Measurements from ENCODE around the gene GAS7. TPM values are rescaled to one million over a fixed set of nuclear protein-coding genes. Genes with fewer than 3 reads are reported as not detected.
"Not testable (repeated sequence)": the region's sequence is repeated elsewhere in the genome, so short reads cannot be mapped to it uniquely, and the experiment has no call there.

Gene GAS7
- total RNA-seq, 4 donors from 2014 or later = 62.6 to 122 (median 77.0) TPM

DNA sequence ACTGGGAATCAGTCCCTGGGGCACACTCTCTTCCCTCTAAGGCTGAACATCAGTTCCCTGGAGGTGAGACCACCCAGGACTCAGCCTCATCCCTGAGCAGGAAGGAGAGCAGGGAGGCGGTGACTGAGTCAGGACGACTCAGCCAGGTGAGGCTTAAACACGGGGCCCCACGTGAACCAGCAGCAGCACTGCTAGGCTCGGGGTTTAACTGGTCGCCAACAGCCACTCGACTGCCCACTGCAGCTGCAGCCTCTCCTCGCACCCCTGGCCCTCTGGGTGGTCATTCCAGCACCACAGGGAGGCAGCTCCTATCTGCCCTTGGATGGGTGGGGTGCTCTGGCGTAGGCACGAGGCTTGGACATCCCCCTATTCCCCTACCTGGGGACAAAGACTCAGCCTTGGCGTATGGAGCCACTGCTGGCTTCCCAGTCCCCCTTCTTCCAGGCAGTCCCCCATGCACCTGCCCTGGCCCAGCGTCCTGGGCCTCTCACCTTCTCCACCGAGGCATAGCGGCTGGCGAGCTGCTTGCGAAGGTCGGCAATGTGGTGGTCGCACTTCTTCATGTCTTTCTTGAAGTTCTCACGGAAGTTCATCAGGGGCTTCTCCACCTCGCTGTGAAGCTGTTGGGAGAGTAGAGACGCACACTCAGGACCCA is 272.1 kb downstream of the GAS7 start:
- no peak overlapping the region for H3K4me3 ChIP-seq
- no peak for ATAC-seq
- peaks cover 0 to 19% (median 4%) of the 10 kb centered on the region in 3 donors for H3K4me1 ChIP-seq
- WGBS, 2 donors (ENCODE audit: low coverage in 1 of 2) = 90% methylated on average over 2 of the region's 21 CpGs; no CpG with 5 or more reads in 1 of the 2 donors
- peaks cover 0 to 26% of the 10 kb centered on the region in 2 donors for H3K36me3 ChIP-seq
- H3K27ac ChIP-seq = no peak overlapping the region
- TF ChIP-seq, protein P1, sequence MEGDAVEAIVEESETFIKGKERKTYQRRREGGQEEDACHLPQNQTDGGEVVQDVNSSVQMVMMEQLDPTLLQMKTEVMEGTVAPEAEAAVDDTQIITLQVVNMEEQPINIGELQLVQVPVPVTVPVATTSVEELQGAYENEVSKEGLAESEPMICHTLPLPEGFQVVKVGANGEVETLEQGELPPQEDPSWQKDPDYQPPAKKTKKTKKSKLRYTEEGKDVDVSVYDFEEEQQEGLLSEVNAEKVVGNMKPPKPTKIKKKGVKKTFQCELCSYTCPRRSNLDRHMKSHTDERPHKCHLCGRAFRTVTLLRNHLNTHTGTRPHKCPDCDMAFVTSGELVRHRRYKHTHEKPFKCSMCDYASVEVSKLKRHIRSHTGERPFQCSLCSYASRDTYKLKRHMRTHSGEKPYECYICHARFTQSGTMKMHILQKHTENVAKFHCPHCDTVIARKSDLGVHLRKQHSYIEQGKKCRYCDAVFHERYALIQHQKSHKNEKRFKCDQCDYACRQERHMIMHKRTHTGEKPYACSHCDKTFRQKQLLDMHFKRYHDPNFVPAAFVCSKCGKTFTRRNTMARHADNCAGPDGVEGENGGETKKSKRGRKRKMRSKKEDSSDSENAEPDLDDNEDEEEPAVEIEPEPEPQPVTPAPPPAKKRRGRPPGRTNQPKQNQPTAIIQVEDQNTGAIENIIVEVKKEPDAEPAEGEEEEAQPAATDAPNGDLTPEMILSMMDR (IDR thresholded peaks at IDR 0.05) = no peak
- TF ChIP-seq POLR2AphosphoS5 (IDR thresholded peaks at IDR 0.05) (no peak), POLR2A (IDR thresholded peaks at IDR 0.05) (no peak)
- H3K9me3 ChIP-seq = no peaks in the 10 kb centered on the region
- no peaks in the 10 kb centered on the region for H3K27me3 ChIP-seq

GRCh38 chr17:9925457-9925856 is 272.9 kb downstream of the GAS7 start:
- Histone ChIP-seq H3K27ac (no peak overlapping the region), H3K4me3 (no peak overlapping the region), H3K9me3 (no peaks in the 10 kb centered on the region), H3K27me3 (no peaks in the 10 kb centered on the region), H3K4me1 (peaks cover 0 to 11% (median 4%) of the 10 kb centered on the region in 3 donors), H3K36me3 (peaks cover 0 to 21% of the 10 kb centered on the region in 2 donors)
- WGBS, 2 donors (ENCODE audit: low coverage in 1 of 2) = 88 to 100% methylated on average over 3 to 4 of the region's 11 CpGs
- TF ChIP-seq POLR2AphosphoS5 (IDR thresholded peaks at IDR 0.05) (no peak), POLR2A (IDR thresholded peaks at IDR 0.05) (no peak), EP300 (IDR thresholded peaks at IDR 0.05) (no peak)
- TF ChIP-seq, protein P1 (IDR thresholded peaks at IDR 0.05) = no peak
- no peak for ATAC-seq

- peaks cover 0 to 21% of the 10 kb centered on the region in 2 donors for H3K36me3 ChIP-seq
- no peaks in the 10 kb centered on the region for H3K27me3 ChIP-seq
- H3K4me3 ChIP-seq = no peak overlapping the region
- no peak overlapping the region for H3K27ac ChIP-seq
- ATAC-seq = peak; percentile 59
- WGBS, 2 donors (ENCODE audit: low coverage in 1 of 2) = 2 to 11% methylated on average over 3 to 5 of the region's 6 CpGs
- no peak for TF ChIP-seq POLR2AphosphoS5 (IDR thresholded peaks at IDR 0.05)
- TF ChIP-seq, protein P1 (IDR thresholded peaks at IDR 0.05) = peak; percentile 82 to 90 (median 86)
- H3K4me1 ChIP-seq = peaks cover 0 to 9% (median 4%) of the 10 kb centered on the region in 3 donors
- H3K9me3 ChIP-seq = no peaks in the 10 kb centered on the region
These were observed 273.6 kb downstream of the GAS7 start for GRCh38 chr17:9924735-9925191.

GRCh38 chr17:9922012-9922848 is 276.2 kb downstream of the GAS7 start:
- no peak overlapping the region for H3K4me3 ChIP-seq
- TF ChIP-seq, protein P1 (IDR thresholded peaks at IDR 0.05) = no peak
- no peak for TF ChIP-seq POLR2AphosphoS5 (IDR thresholded peaks at IDR 0.05)
- no peak for TF ChIP-seq EP300 (IDR thresholded peaks at IDR 0.05)
- TF ChIP-seq POLR2A (IDR thresholded peaks at IDR 0.05) = no peak
- whole genome bisulfite sequencing, 2 donors (ENCODE audit: low coverage in 1 of 2) = 93% methylated on average over 7 to 14 of the region's 14 CpGs
- ATAC-seq = no peak
- peaks cover 0 to 9% (median 4%) of the 10 kb centered on the region in 3 donors for H3K4me1 ChIP-seq
- H3K36me3 ChIP-seq = peaks cover 0 to 46% of the 10 kb centered on the region in 2 donors
- no peak overlapping the region for H3K27ac ChIP-seq
- no peaks in the 10 kb centered on the region for H3K9me3 ChIP-seq
- no peaks in the 10 kb centered on the region for H3K27me3 ChIP-seq

DNA sequence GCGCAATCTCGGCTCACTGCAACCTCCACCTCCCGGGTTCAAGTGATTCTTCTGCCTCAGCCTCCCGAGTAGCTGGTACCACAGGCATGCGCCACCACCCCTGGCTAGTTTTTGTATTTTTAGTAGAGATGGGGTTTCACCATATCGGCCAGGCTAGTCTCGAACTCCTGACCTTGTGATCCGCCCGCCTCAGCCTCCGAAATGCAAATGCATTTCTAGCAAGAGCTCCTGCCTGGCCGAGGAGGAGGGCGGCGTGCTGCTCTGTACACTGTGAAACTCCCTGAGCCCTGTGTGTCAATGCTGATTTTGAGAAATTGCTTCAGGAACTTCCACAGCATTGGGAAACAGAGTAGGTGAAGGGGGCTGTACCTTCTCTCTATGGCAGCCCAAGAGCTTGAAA is 277.2 kb downstream of the GAS7 start:
- H3K4me1 ChIP-seq, ATAC-seq, H3K27ac ChIP-seq, H3K9me3 ChIP-seq, H3K27me3 ChIP-seq, H3K4me3 ChIP-seq: not testable (repeated sequence)
- WGBS, 2 donors (ENCODE audit: low coverage in 1 of 2) = 85 to 96% methylated on average over 4 to 8 of the region's 13 CpGs
- peaks cover 0 to 52% of the 10 kb centered on the region in 2 donors for H3K36me3 ChIP-seq

Data from gastroesophageal sphincter (tissue), 4 donors.